HG03565 (cell line): ENCODE results near the gene KIR3DL2.
"Not testable (repeated sequence)": the region's sequence is repeated elsewhere in the genome, so short reads cannot be mapped to it uniquely, and the experiment has no call there.

Experiments used
- ATAC-seq: cut with Tn5 transposase; IDR thresholded peaks from one replicate; pipeline ENCODE4 v1.9.1; 2021; ENCODE audit warnings: mild to moderate bottlenecking, moderate library complexity; ENCODE audit not compliant: unreplicated experiment

The KIR3DL2 gene

DNA sequence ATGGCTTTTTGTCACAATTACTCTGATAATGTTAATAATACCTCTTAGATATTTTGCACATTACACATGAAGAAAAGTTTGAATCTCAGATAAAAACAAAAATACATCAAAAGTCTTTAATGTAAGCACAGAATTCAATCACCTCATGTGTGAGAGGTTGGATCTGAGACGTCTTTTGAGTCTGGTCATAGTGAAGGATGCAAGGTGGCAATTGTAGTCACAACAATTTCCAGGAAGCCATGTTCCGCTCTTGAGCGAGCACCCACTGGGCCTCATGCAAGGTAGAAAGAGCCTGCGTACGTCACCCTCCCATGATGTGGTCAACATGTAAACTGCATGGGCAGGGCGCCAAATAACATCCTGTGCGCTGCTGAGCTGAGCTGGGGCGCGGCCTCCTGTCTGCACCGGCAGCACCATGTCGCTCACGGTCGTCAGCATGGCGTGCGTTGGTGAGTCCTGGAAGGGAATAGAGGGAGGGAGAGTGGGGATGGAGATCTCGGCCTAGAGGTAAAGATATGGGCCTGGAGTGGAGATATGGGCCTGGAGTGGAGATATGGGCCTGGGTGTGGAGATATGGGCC is at the start of gene KIR3DL2:
TSS of gene KIR3DL2 (plus strand) at position 383 of the 580 bp plus-strand sequence. CDS start at position 416, 33 bp downstream.
- ATAC-seq: not testable (repeated sequence)

DNA sequence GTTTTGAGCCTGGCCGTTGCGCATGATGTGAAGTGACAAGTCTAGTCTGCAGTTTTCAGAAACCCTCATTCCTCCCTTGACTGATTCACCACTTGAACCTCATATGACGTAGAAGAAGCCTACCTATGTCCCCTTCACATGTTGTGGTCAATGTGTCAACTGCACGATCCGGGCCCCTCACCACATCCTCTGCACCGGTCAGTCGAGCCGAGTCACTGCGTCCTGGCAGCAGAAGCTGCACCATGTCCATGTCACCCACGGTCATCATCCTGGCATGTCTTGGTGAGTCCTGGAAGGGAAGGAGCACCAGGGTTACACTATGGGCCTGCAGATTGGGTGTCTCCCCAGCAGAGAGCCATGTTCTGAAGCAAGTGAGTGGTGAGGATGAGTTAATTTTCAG is 46.8 kb upstream of the KIR3DL2 start, which contains the start of gene KIR2DL4:
TSS of gene KIR2DL4 (plus strand) at position 201 of the 400 bp plus-strand sequence. CDS start at position 243, 42 bp downstream.
- ATAC-seq: no peak

- ATAC-seq: no peak
Measured at GRCh38 chr19:54804101-54804500, 46.1 kb upstream of the KIR3DL2 start.

GRCh38 chr19:54804571-54804970 is 45.7 kb upstream of the KIR3DL2 start:
- ATAC-seq: no peak

DNA sequence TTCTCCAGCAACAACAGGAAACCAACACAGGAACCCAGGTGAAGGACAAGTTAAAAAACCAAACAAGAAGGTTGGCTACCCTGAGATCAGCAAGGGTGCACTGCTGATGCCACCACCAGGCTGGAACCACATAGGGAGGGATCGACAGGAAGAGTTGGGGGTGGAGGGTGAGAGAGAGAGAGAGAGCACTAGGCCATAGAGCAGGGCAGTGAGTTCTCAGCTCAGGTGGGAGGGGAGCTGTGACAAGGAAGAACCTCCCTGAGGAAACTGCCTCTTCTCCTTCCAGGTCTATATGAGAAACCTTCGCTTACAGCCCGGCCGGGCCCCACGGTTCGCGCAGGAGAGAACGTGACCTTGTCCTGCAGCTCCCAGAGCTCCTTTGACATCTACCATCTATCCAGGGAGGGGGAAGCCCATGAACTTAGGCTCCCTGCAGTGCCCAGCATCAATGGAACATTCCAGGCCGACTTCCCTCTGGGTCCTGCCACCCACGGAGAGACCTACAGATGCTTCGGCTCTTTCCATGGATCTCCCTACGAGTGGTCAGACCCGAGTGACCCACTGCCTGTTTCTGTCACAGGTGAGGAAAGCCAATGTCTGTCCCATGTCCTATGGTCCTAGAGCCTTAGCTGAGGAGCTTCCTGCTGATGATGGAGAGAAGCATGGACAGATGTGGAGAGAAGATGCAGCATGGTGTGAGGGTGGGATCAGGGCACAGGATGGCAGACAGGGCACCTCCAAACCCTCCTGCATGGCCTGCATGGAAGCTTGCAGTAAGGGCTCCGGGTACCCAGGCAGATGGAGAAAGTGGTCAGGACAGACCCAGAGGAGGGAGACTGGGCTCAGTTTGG is 44.4 kb upstream of the KIR3DL2 start:
- ATAC-seq: no peak

GRCh38 chr19:54806516-54806838 is 43.8 kb upstream of the KIR3DL2 start:
- ATAC-seq: no peak

GRCh38 chr19:54814571-54814970 is 35.7 kb upstream of the KIR3DL2 start:
- not testable (repeated sequence) for ATAC-seq

- ATAC-seq: not testable (repeated sequence)
Measured at GRCh38 chr19:54816251-54816650, 34.0 kb upstream of the KIR3DL2 start, which contains the start of gene KIR3DL1. Gene KIR3DL1 (plus strand): TSS chr19:54816468.

GRCh38 chr19:54817670-54818536 is 32.3 kb upstream of the KIR3DL2 start:
- ATAC-seq: no peak

- not testable (repeated sequence) for ATAC-seq
Measured at GRCh38 chr19:54824416-54824815, 25.8 kb upstream of the KIR3DL2 start.

- not testable (repeated sequence) for ATAC-seq
Measured at GRCh38 chr19:54825326-54825725, 24.9 kb upstream of the KIR3DL2 start.

GRCh38 chr19:54828064-54828463 is 22.2 kb upstream of the KIR3DL2 start:
- ATAC-seq: not testable (repeated sequence)

GRCh38 chr19:54832496-54832895 is 17.7 kb upstream of the KIR3DL2 start, which contains the start of gene KIR2DS4:
Gene KIR2DS4 (plus strand): TSS chr19:54832676.
- ATAC-seq: not testable (repeated sequence)

GRCh38 chr19:54835126-54835525 is 15.1 kb upstream of the KIR3DL2 start:
- not testable (repeated sequence) for ATAC-seq

- ATAC-seq: not testable (repeated sequence)
Measured at GRCh38 chr19:54837522-54837921, 12.7 kb upstream of the KIR3DL2 start.

DNA sequence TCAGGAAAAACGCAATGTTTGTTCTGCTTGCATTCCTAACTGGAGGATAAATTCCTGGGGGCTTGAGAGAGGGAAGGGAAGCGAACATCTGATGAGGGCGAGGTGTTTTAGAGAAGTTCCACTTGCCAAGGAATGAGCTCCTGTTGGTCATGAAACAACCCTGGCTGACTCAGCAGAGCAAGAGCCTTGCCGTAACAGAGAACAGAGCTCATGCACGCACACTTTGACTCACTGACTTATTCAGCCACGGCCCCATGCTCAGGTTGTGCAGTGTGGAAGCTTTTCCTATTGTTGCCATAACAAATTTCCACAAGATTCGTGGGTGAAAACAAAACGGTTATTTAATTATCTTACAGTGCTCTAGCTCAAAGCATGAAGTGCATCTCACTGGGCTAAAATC is 7.1 kb upstream of the KIR3DL2 start:
- not testable (repeated sequence) for ATAC-seq

- no peak for ATAC-seq
Measured at GRCh38 chr19:54850930-54851329, 687 bp downstream of the KIR3DL2 start.

- ATAC-seq: no peak
Measured at GRCh38 chr19:54851353-54851752, 1.1 kb downstream of the KIR3DL2 start.

- not testable (repeated sequence) for ATAC-seq
Measured at GRCh38 chr19:54855241-54855640, 5.0 kb downstream of the KIR3DL2 start.

DNA sequence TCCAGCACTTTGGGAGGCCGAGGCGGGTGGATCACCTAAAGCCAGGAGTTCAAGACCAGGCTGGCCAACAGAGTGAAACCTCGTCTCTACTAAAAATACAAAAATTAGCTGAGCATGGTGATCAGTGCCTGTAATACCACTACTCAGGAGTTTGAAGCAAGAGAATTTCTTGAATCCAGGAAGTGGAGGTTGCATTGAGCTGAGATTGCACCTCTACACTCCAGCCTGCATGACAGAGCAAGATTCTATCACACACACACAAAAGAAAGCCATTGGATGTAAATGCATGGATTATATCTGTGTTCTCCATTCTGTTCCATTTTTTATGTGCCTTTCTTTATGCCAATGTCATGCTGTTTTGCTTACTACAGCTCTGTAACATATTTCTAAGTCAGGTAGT is 8.2 kb downstream of the KIR3DL2 start:
- ATAC-seq: not testable (repeated sequence)

DNA sequence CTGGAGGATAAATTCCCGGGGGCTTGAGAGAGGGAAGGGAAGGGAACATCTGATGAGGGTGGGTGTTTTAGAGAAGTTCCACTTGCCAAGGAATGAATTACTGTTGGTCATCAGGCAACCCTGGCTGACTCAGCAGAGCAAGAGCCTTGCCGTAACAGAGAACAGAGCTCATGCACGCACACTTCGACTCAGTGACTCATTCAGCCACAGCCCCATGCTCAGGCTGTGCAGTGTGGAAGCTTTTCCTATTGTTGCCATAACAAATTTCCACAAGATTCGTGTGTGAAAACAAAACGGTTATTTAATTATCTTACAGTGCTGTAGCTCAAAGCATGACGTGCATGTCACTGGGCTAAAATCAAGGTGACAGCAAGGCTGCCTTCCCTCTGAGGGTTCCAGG is 9.2 kb downstream of the KIR3DL2 start:
- not testable (repeated sequence) for ATAC-seq
